NCI-H2081 treated with DMSO at 0.1 percent for 48 hours (cell line): ENCODE results near the gene MIPEP.

ENCODE experiments used
- DNase-seq: peaks from one replicate; lab custom pipeline; 2025; lab: John Stamatoyannopoulos, UW

MIPEP gene

GRCh38 chr13:23852351-23852750 lies 36.8 kb downstream of the MIPEP start:
- DNase-seq: no peak

GRCh38 chr13:23851106-23851505 lies 38.1 kb downstream of the MIPEP start:
- no peak for DNase-seq

GRCh38 chr13:23850134-23850533 lies 39.1 kb downstream of the MIPEP start:
- DNase-seq: no peak

GRCh38 chr13:23849670-23850069 lies 39.5 kb downstream of the MIPEP start:
- DNase-seq: no peak

DNA sequence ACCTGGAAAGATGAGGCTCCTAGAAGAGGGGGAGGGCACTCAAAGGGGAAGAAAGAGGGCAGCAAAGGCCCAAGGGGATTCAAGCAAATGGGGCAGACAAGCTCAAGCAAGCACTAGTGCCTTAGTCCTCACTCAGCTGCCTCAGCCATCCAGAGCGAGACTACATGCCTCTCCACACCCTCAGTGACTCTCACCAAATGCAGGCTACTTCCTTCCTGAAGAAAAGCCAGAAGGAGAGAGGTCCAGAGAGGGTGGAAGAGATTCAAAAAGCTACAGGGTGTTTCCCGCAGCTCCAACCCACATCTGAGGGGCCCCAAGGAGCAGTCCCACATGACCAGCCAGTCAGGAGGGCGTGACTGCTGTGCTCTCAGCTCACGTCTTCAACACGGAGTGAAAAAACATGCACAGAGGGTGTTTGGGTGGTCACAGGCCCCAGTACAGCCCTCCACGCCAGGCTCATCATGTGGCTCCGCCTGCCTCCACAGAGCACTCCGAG lies 40.5 kb downstream of the MIPEP start:
- DNase-seq: no peak

- no peak for DNase-seq
Measured at GRCh38 chr13:23848019-23848418, 41.2 kb downstream of the MIPEP start.

- DNase-seq: no peak
Measured at GRCh38 chr13:23847497-23847896, 41.7 kb downstream of the MIPEP start.

- DNase-seq: no peak
Measured at GRCh38 chr13:23845105-23845725, 44.0 kb downstream of the MIPEP start.

GRCh38 chr13:23844132-23844531 lies 45.1 kb downstream of the MIPEP start:
- no peak for DNase-seq

DNA sequence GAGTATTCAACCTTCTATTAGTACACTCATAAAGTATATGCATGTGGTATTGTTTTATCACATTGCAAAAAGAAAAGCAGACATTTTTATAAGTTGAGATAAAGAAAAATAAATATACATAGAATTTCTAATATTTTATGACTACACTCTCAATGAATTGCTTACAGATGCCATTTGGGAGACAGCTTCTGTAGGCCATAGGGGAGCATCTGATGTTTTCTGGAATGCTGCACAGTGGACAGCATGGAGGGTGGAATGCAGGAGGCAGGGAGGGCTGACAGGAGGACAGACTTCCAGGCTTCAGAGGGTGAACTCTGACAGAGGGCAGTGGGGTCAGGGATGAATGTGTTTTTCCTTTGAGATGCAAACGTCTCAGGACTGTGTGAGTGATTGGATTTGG lies 45.8 kb downstream of the MIPEP start:
- no peak for DNase-seq

DNA sequence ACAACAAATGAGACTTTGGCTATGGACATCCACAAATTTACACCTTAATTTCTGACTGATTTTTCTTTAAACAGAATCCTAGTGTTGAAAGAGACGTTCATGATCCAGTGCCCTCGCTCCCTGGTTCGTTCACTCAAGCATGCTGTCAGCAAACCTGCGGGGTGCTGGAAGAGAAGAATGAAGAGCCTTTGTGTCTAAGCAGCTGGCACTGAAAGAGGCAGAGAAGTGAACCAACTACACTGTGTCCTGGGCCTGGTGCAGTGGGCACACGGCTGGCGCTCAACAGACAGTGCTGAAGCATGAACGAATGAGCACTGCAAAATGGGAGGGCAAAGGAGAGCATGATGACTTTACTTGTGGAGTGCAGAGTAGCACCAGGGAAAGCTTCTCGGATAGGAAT lies 46.8 kb downstream of the MIPEP start:
- DNase-seq: no peak

DNA sequence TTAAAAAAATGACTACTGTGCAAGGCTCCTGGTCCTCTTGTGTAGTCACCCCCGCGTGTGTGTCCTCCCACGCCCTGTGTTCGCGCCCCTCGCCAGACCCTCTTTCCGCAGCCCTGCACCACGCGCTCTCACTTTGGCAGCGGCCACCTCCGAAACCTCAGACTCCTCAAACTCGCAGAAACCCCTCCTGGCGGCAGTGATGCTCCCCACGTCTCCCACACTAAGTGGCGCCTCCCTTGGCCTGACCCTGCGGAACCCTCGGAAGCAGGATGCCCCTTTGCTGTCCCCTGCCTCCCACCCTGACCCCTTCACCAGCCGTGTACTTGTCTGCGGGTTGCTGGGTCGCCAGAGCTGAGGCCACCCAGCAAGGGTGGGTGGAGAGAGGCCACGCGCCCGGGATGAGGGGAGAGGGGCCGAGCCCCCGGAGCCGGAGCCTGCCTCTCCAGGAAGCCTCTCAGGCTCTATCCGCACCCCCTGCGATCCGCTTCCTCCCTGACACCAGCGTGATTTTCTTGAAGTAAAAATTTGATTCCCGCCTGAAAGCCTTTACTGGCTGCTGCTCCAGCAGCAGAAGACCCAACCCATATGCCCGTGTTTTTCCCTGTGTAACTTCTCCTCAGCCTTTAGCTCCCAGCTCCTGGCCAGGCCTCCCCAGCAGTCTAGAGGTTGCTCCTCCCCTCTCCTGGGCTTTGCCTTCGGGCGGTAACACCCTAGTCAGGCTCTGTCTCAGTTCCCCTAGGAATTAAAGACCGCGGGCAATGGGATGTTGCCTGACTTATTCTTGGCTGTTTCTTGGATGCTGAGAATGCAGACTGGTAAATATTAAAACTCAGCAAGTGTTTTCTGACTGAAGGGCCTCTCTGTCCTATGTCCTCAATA lies 55.2 kb downstream of the MIPEP start:
- DNase-seq: no peak

DNA sequence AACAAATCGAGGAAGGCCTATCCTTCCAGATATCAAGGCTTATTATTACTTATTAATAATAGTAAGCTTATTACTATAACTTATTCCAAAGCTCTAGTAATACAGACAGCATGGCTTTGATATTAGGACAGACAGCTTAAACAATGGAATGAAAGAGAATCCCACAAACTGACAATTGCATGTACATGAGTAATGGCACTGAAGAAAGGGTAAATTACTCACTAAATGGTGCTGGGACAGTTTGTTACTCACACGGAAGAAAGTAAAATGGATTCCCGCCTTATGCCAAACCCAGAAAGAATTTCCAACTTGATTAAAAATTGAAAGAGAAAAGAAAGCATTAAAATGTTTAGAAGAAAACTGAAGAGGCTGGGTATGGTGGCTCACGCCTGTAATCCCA lies 60.3 kb downstream of the MIPEP start:
- DNase-seq: no peak

- no peak for DNase-seq
Measured at GRCh38 chr13:23828086-23828485, 61.1 kb downstream of the MIPEP start.

- DNase-seq: no peak
Measured at GRCh38 chr13:23825179-23825578, 64.0 kb downstream of the MIPEP start.

DNA sequence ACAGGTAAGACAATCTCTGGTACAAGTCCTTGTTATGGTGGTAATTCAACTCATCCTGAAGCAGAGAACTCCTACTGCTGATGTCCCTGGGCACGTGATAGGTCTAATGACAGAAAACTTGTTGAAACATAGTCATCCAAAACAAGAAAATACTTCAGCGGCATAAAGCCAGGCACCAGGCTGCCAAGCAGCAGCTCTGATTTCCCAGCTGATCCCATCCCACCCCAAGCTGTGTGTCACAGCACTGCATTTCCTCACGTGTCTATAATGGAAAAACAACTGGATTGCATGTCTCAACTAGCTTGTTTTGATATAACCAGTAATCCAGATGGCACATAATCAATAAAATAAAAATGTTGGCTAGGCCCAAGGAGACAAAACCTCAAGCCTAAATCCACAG lies 64.8 kb downstream of the MIPEP start:
- no peak for DNase-seq

DNA sequence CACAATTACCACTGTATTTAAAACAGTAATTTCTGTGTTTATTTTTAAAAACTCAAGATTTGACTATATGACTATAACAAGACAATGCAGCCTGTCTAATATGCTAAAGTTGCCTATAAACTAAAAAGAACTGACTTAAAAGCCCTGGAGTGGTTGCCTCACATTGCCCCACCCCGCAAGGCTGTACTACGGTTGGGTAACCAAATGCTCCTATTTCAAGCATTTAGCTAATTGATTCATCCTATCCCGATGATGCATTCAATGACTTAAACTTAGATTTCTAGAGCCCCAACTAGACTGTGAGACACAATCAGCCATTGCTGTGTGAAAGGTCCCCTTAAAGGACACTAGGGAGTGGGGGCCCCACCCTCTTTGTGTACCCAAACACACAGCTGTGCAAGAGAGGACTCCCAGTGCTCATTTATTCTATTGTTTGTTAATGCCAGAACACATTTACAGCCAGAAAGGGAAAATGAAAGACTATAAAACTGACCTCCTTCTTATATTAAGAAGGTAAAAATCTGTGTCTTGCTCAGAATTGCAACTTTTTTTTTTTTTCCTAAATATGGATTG lies 66.9 kb downstream of the MIPEP start:
- no peak for DNase-seq

DNA sequence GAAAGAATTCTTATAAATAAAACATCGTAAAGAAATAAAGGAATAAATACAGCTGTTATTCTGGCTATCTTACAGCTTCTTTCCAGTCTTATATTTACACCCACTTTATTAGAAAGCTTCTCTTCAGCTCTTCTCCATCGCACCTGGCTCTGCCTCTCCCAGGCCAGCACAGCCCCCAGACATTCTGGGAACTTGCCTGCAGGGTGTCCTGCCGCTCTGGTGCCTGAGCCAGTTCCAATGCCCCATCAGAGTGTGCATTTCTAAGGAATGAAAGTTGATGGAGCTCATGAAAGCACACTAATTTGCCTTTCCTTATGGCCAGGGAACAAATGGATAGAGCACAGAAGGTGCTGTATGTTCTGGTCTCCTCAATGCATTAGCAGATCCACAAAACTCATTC lies 68.7 kb downstream of the MIPEP start:
- no peak for DNase-seq

DNA sequence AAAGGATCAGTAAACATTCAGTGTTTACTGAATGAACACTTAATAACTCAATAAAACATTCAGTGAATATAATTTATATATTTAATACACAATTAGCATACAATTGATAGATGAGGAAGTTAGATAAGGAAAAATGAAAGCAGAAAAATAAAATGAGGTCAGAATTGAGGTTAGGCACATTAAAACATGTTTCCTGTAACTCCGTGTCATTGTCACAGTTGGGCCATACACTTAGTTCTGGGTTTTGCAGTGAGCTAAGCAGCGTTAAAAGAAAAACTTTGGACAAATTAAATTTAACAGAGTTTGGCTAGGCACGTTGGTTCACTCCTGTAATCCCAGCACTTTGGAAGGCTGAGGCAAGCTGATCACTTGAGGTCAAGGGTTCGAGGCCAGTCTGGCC lies 71.4 kb downstream of the MIPEP start:
- no peak for DNase-seq

- no peak for DNase-seq
Measured at GRCh38 chr13:23817136-23817535, 72.1 kb downstream of the MIPEP start.

DNA sequence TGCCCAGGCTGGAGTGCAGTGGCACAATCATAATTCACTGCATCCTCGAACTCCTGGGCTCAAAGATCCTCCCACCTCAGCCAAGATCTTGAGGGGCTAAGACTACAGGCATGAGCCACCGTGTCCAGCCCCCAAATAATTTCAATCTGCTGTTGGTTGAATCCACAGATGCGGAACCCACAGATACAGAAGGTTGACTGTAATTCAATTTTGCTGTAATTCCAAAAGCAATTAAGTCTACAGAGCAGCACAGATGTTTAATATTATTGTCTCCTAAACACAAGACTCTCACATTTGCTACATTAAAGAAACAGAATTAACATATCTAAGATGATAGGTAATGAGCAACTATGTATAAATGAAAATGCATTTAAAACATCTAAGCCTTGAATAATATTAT lies 75.6 kb downstream of the MIPEP start:
- DNase-seq: no peak

DNA sequence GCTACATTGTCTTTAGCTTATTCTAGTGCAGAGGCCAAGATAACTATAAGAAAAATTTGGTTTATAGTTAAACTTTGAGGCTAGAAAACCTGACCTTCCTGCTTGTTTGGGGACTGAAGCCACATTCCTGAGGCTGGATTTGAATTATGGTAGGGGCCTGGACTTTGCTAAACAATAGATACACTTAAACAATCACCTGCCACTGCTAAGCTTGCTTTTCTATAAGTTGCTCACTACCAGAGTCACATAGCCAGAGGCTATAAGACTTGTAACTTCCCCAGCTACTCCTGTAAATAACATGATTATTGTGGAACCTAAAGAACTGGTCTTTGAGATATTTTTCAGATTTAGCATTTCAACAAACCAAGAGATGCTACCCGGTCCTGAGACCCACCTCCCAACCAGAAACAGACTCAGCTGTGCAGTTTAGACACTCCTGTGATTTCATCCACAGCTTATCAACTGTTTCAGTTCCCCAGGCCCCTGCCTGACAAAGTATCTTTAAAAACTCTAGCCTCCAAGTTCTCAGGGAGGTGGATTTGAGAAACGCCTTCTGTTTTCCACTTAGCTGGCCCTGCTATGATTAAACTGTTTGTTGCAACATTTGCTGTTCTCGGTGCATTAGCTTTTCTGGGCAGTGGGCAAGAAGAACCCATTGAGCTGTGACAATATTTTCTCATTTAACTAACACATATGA lies 77.7 kb downstream of the MIPEP start:
- no peak for DNase-seq
